ENCODE measurements around the gene PAPPA. TPM values are rescaled to one million over a fixed set of nuclear protein-coding genes. Genes with fewer than 3 reads are reported as not detected.

The PAPPA gene
- total RNA-seq, 1 experiment from 2014 or later, result 0.05 TPM

- H3K4me3 ChIP-seq (replicated peaks in 1 of 2; ENCODE audit: low read depth in 1 of 2, low read length in 2 of 2), result no peak overlapping the region
- no peak overlapping the region for H3K27ac ChIP-seq (ENCODE audit: low read depth, low read length)
- H3K79me2 ChIP-seq (ENCODE audit: insufficient read depth, low read length), result no peaks in the 10 kb centered on the region
- H4K20me1 ChIP-seq (ENCODE audit: insufficient read depth), result no peaks in the 10 kb centered on the region
- H3K36me3 ChIP-seq (ENCODE audit: control insufficient read depth in 1 of 2, insufficient read depth in 2 of 2, low read length in 2 of 2), result no peaks in the 10 kb centered on the region
- no TSS peak for BruUV-seq (replicated peaks)
- TF ChIP-seq EGR1 (IDR thresholded peaks at IDR 0.05; ENCODE audit: low read depth), result no peak
- no peak for TF ChIP-seq ZFX (IDR thresholded peaks at IDR 0.05)
- TF ChIP-seq YY1 (IDR thresholded peaks at IDR 0.05; ENCODE audit: extremely low read depth, insufficient replicate concordance, low read depth, low read length), result no peak
- no peak for TF ChIP-seq TCF7L2 (IDR thresholded peaks at IDR 0.05; ENCODE audit: borderline replicate concordance, extremely low read depth, insufficient read depth, insufficient read length)
- TF ChIP-seq SIN3A (IDR thresholded peaks at IDR 0.05; ENCODE audit: low read depth), result no peak
- no peak for TF ChIP-seq POLR2A (IDR thresholded peaks at IDR 0.05; ENCODE audit: borderline replicate concordance, extremely low read depth, insufficient read depth, insufficient read length)
- no peak for TF ChIP-seq EZH2phosphoT487 (IDR thresholded peaks at IDR 0.05; ENCODE audit: borderline replicate concordance)
- DNase-seq (ENCODE audit: low read depth, low spot score) (no peak), ATAC-seq (no peak)
- RAD21 ChIA-PET (ENCODE audit: low non-redundant PET in 1 of 2, low total read pairs in 2 of 2, uncharacterized antibody in 2 of 2, unreplicated experiment in 2 of 2), result no interaction called here
- H3K4me1 ChIP-seq (ENCODE audit: control insufficient read depth in 1 of 2, insufficient read depth in 2 of 2, low read length in 2 of 2), result no peaks in the 10 kb centered on the region
- H3K9me2 ChIP-seq (ENCODE audit: insufficient read depth), result no peaks in the 10 kb centered on the region
- H3K27me3 ChIP-seq (ENCODE audit: insufficient read depth, low read length), result peaks cover 86% of the 10 kb centered on the region
- no peaks in the 10 kb centered on the region for H3K9me3 ChIP-seq (ENCODE audit: control insufficient read depth in 1 of 2, insufficient read depth in 1 of 2, low read depth in 1 of 2, low read length in 2 of 2)
- H3K4me2 ChIP-seq (ENCODE audit: low read length), result no peak overlapping the region
- no peak overlapping the region for H2AFZ ChIP-seq (ENCODE audit: low read depth, low read length, poor library complexity, severe bottlenecking)
- H3K9ac ChIP-seq (ENCODE audit: low read length), result no peak overlapping the region
- intact Hi-C loops (cut with micrococcal nuclease), result no loop called here
- CTCF ChIA-PET, result no interaction called here
- POLR2A ChIA-PET, result no interaction called here
These were observed 151.2 kb downstream of the PAPPA start for GRCh38 chr9:116304761-116305160.

GRCh38 chr9:116308076-116308475 is 154.5 kb downstream of the PAPPA start:
- ChIA-PET CTCF (no interaction called here), RAD21 (ENCODE audit: low non-redundant PET in 1 of 2, low total read pairs in 2 of 2, uncharacterized antibody in 2 of 2, unreplicated experiment in 2 of 2) (no interaction called here), POLR2A (no interaction called here)
- no peaks in the 10 kb centered on the region for H4K20me1 ChIP-seq (ENCODE audit: insufficient read depth)
- no peak overlapping the region for H3K4me2 ChIP-seq (ENCODE audit: low read length)
- no peaks in the 10 kb centered on the region for H3K36me3 ChIP-seq (ENCODE audit: control insufficient read depth in 1 of 2, insufficient read depth in 2 of 2, low read length in 2 of 2)
- TF ChIP-seq EGR1 (IDR thresholded peaks at IDR 0.05; ENCODE audit: low read depth), result no peak
- TF ChIP-seq FOSL1 (IDR thresholded peaks at IDR 0.05; ENCODE audit: low read depth), result no peak
- no peak for TF ChIP-seq TCF7L2 (IDR thresholded peaks at IDR 0.05; ENCODE audit: borderline replicate concordance, extremely low read depth, insufficient read depth, insufficient read length)
- no peak for TF ChIP-seq POLR2AphosphoS5 (IDR thresholded peaks at IDR 0.05; ENCODE audit: low read depth, low read length)
- no peak for TF ChIP-seq EZH2phosphoT487 (IDR thresholded peaks at IDR 0.05; ENCODE audit: borderline replicate concordance)
- BruUV-seq (replicated peaks), result no TSS peak
- no peak overlapping the region for H3K9ac ChIP-seq (ENCODE audit: low read length)
- ATAC-seq (no peak), DNase-seq (ENCODE audit: low read depth, low spot score) (no peak)
- no peaks in the 10 kb centered on the region for H3K79me2 ChIP-seq (ENCODE audit: insufficient read depth, low read length)
- H3K4me1 ChIP-seq (ENCODE audit: control insufficient read depth in 1 of 2, insufficient read depth in 2 of 2, low read length in 2 of 2), result no peaks in the 10 kb centered on the region
- H3K27ac ChIP-seq (ENCODE audit: low read depth, low read length), result no peak overlapping the region
- H3K9me2 ChIP-seq (ENCODE audit: insufficient read depth), result no peaks in the 10 kb centered on the region
- intact Hi-C loops (cut with micrococcal nuclease), result no loop called here
- H3K4me3 ChIP-seq (replicated peaks in 1 of 2; ENCODE audit: low read depth in 1 of 2, low read length in 2 of 2), result no peak overlapping the region
- H2AFZ ChIP-seq (ENCODE audit: low read depth, low read length, poor library complexity, severe bottlenecking), result no peak overlapping the region
- no peaks in the 10 kb centered on the region for H3K9me3 ChIP-seq (ENCODE audit: control insufficient read depth in 1 of 2, insufficient read depth in 1 of 2, low read depth in 1 of 2, low read length in 2 of 2)
- H3K27me3 ChIP-seq (ENCODE audit: insufficient read depth, low read length), result peaks cover 84% of the 10 kb centered on the region
